COLO668 (cell line): Measurements from ENCODE around the gene MED13.
A peak's percentile ranks its signal among the peaks of the same experiment; 100 is the strongest.
"Not testable (repeated sequence)": the region's sequence is repeated elsewhere in the genome, so short reads cannot be mapped to it uniquely, and the experiment has no call there.

Experiments
- DNase-seq: peaks from one replicate; lab custom pipeline; 2025; ENCODE audit not compliant: unreplicated experiment; lab: John Stamatoyannopoulos, UW

Gene MED13

GRCh38 chr17:61997664-61998063 is 67.4 kb downstream of the MED13 start:
- DNase-seq, result no peak

GRCh38 chr17:61996916-61997605 is 68.0 kb downstream of the MED13 start:
- no peak for DNase-seq

- DNase-seq, result no peak
These were observed 75.6 kb downstream of the MED13 start for GRCh38 chr17:61989509-61989908.

DNA sequence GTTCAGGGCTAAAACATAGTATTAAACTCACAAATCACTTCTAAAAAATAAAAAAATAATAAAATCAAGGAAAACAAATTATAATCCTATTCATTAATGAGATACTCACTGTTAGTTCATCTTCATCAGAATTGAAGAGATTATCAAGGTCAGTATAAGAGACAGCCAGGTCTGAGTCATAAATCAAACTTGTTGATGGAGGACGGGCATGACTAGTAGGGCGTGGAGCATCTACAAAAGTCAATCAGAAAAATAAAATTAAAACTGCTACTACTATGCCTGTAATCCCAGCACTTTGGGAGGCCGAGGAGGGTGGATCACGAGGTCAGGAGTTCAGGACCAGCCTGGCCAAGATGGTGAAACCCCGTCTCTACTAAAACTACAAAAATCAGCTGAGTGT is 78.2 kb downstream of the MED13 start:
- no peak for DNase-seq

- DNase-seq, result no peak
These were observed 80.3 kb downstream of the MED13 start for GRCh38 chr17:61984821-61985220.

GRCh38 chr17:61981323-61981722 is 83.8 kb downstream of the MED13 start:
- no peak for DNase-seq

GRCh38 chr17:61980535-61980934 is 84.5 kb downstream of the MED13 start:
- DNase-seq, result no peak

- DNase-seq, result no peak
These were observed 91.0 kb downstream of the MED13 start for GRCh38 chr17:61974115-61974514.

- no peak for DNase-seq
These were observed 92.8 kb downstream of the MED13 start for GRCh38 chr17:61972311-61972710.

- DNase-seq, result no peak
These were observed 95.0 kb downstream of the MED13 start for GRCh38 chr17:61970030-61970429.

- no peak for DNase-seq
These were observed 96.3 kb downstream of the MED13 start for GRCh38 chr17:61968757-61969156.

DNA sequence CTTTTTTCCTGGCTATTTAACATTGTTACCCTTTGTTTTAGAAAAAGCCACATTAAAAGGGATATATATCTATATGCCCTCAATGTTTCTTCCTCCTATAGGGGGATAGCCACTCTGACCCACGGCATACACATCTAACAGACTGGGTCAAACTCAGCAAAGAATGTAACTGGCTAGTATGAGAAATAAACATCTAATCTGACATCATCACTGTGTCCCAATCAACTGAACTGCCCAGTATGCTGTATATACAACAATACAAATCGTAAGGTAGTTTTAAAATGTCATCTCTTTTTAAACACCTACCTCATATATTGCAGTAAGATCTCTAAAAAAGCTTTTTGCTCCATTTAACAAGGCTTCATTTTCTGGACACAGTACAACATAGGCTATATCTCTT is 97.3 kb downstream of the MED13 start:
- DNase-seq, result no peak

- no peak for DNase-seq
These were observed 98.9 kb downstream of the MED13 start for GRCh38 chr17:61966191-61966590.

DNA sequence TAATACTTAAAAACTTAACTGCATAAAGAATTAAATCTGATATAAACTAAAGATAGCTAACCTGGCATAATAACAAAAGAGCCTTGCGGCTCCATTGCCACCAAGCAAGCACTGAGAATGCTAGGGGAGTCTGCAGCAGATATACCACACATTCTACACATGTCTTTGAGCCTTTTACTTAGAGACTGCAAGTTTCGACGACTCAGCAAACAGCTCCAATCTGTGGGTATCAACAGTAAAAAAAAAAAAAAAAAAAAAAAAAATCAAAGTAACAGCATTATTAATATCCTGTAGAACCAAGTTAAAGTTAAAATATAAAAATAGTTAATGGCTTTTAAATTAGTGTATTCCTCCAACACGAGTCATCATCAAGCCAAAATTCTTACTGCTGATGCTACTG is 109.5 kb downstream of the MED13 start:
- no peak for DNase-seq

GRCh38 chr17:61947367-61948078 is 117.6 kb downstream of the MED13 start:
- DNase-seq, result no peak

GRCh38 chr17:61946359-61946758 is 118.7 kb downstream of the MED13 start:
- DNase-seq, result no peak

DNA sequence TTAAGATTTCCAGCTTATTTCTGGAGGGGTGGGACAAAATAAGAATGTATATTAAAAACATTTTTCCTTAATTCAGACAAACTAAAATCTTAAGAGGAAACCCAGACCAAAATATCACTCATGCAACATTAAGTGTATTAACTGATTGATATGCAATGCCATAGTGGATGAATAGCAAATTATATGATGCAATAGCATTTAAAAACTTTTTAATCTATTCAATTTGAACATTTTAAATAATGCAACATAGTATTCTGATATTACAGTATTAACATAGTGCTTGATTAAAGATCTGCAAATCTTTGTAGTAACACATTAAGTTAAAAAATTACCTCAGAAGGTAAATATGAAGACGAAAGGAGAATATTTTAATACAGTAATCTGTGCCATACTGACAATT is 122.0 kb downstream of the MED13 start:
- DNase-seq, result no peak

DNA sequence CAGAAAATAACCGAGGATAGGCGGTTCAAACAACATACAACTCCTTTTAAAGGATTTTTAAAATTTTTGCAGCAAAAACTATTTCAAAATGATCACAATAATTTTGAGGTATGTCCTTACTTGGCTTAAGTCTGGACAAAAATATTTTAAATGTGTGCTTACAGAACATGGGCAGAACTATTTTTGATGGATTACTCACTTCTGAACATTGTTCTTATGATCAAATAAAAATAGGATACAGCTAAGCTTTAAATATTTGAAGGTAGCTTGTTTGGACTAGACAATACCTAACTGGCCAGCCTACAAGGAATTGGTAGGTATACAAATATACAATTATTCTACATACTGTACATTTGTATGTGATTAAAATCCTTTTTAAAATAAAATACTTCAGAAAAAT is 123.0 kb downstream of the MED13 start:
- DNase-seq, result no peak

DNA sequence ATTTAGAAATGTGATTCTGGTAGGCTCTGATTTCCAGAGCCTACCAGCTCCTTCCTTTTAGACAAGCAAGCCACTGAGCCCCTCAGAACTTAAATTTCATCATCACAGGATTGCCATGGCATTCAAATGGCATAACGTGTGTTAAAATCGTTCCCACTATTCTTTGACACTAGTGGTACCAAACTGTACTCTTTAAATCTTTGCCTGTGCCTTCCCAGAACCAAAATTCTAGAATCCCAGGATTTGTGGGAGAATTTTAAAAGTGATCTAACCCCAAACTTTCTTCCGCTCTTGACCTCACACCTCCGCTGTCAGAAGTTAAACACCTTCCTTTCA is 137.0 kb downstream of the MED13 start:
- no peak for DNase-seq

DNA sequence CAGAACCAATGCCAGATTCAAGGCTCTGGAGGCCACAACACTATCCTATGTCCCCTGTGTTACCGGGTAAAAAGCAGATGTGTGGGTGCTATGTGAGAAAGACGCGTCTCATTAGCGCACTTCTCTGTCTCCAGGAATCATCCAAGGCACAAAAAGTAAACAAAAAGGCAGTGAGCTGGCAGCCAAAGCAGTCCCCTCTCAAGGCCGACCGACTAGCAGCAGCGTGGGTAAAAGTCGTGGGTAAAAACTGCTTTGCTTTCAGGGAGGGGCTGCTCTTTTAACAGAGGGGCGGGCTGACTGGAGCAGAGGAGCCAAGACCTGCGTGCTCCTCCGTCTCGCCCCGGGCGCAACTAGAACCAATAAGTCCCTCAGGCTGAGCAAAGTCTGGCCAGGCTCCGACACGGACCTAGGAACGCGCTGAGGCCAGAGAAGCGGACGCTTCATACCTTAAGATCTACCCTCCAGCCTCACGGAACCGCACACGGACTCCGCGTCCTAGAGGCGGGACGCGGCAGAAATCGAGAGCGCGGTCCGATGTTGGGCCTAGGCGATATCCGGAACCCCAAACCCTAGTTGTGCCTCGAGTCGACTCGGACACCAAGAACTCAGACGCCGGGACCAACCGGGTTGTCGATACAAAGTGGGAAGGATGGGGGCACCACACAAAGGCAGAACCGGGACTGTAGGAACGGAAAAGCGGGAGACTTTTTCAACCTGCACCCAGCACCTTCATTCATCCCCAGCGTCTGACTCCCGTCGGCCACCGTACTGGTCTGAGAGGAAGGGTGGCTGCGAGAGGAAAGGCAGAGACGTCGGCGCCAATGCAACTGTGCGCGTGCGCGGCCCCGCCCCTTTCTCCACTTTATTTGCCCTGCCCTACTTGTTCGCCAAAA is 137.6 kb downstream of the MED13 start, which contains the start of gene INTS2:
INTS2 (minus strand) TSS at position 775 of the 893 bp plus-strand sequence. CDS start 1,338 bp downstream, outside the sequence.
- DNase-seq, result peak; percentile 86

GRCh38 chr17:61926826-61927207 is 138.3 kb downstream of the MED13 start:
- DNase-seq, result no peak

GRCh38 chr17:61915162-61915561 is 149.9 kb downstream of the MED13 start:
- not testable (repeated sequence) for DNase-seq
